ENCODE measurements around the gene CTSW.

GRCh38 chr11:65885808-65886536 lies 6.3 kb downstream of the CTSW start:
- TF ChIP-seq CHD2 (IDR thresholded peaks at IDR 0.05; ENCODE audit: low read length, partially characterized antibody) (no peak), POLR2AphosphoS5 (IDR thresholded peaks at IDR 0.05; ENCODE audit: low read depth, low read length) (no peak)

Data from SK-N-SH (cell line).